ENCODE data around the gene LLCFC1.

GRCh38 chr7:142927085-142927745, 12.1 kb upstream of the LLCFC1 start:
- TF ChIP-seq CTCF (IDR thresholded peaks at IDR 0.05; ENCODE audit: low read depth, low read length, poor library complexity, severe bottlenecking) (no peak), EZH2phosphoT487 (IDR thresholded peaks at IDR 0.05; ENCODE audit: borderline replicate concordance, low read length) (no peak)
